ENCODE data around the gene SSR4.

SSR4 gene

GRCh38 chrX:153782313-153782712 is 12.2 kb upstream of the SSR4 start:
- DNase-seq = no peak

- no peak for DNase-seq
Observed at GRCh38 chrX:153782871-153783270, 11.6 kb upstream of the SSR4 start.

GRCh38 chrX:153783378-153784013 is 11.0 kb upstream of the SSR4 start:
- no peak for DNase-seq

- no peak for DNase-seq
Observed at GRCh38 chrX:153784325-153784967, 10.0 kb upstream of the SSR4 start.

- no peak for DNase-seq
Observed at GRCh38 chrX:153786669-153787068, 7.8 kb upstream of the SSR4 start.

- DNase-seq = no peak
Observed at GRCh38 chrX:153789654-153790053, 4.8 kb upstream of the SSR4 start.

- DNase-seq = no peak
Observed at GRCh38 chrX:153791104-153791852, 3.2 kb upstream of the SSR4 start.

- no peak for DNase-seq
Observed at GRCh38 chrX:153792368-153792767, 2.1 kb upstream of the SSR4 start.

GRCh38 chrX:153793291-153793690 is 1.2 kb upstream of the SSR4 start:
- no peak for DNase-seq

- peak; percentile 44 for DNase-seq
Observed at GRCh38 chrX:153794897-153795816, 689 bp downstream of the SSR4 start.

- no peak for DNase-seq
Observed at GRCh38 chrX:153797415-153798015, 3.0 kb downstream of the SSR4 start.

GRCh38 chrX:153799326-153799725 is 4.9 kb downstream of the SSR4 start:
- DNase-seq = no peak

GRCh38 chrX:153800177-153800722 is 5.8 kb downstream of the SSR4 start:
- DNase-seq = no peak

GRCh38 chrX:153800746-153801145 is 6.3 kb downstream of the SSR4 start:
- DNase-seq = no peak

GRCh38 chrX:153801669-153802068 is 7.2 kb downstream of the SSR4 start:
- no peak for DNase-seq

GRCh38 chrX:153802513-153803045 is 8.1 kb downstream of the SSR4 start:
- no peak for DNase-seq

- DNase-seq = no peak
Observed at GRCh38 chrX:153803211-153804099, 9.0 kb downstream of the SSR4 start.

- DNase-seq = no peak
Observed at GRCh38 chrX:153804100-153804595, 9.7 kb downstream of the SSR4 start.

GRCh38 chrX:153804621-153805020 is 10.2 kb downstream of the SSR4 start:
- no peak for DNase-seq

GRCh38 chrX:153805436-153805835 is 11.0 kb downstream of the SSR4 start:
- DNase-seq = no peak

All from stimulated activated CD8-positive, alpha-beta memory T cell treated with anti-CD3 and anti-CD28 coated beads, Interleukin-4, amount 100 ng/mL, for 48 hours (primary cell).